HCT116 (cell line): ENCODE measurements around the gene AHRR. TPM values are rescaled to one million over a fixed set of nuclear protein-coding genes. Genes with fewer than 3 reads are reported as not detected.

Experiments used
- ATAC-seq: fragments of 200-7000 bp; cut with Tn5 transposase; 2 replicates; pipeline ENCODE4 v1.9.1; 2020; ENCODE audit warnings: mild to moderate bottlenecking, moderate library complexity
- BruUV-seq: library from RNA; stranded (reverse); fragments of 400-500 nt; replicated peaks from 2 replicates; lab custom pipeline; 2021; lab: Mats Ljungman, UMichigan
- CTCF ChIA-PET: fragments of 300-600 bp; sonication (Branson Sonifier 250); formaldehyde crosslinking; loops from one replicate; lab custom pipeline; 2021; ENCODE audit warnings: antibody characterized with exemption; lab: Charles Lee
- POLR2A ChIA-PET: fragments of 300-600, 350-600 bp; sonication (Branson Sonifier 250); formaldehyde crosslinking; loops from one replicate; lab custom pipeline; 2021; ENCODE audit warnings: antibody characterized with exemption; lab: Charles Lee
- RAD21 ChIA-PET, 2 experiments: fragments of 300-600 bp; sonication (Branson Sonifier 250); formaldehyde crosslinking; loops; one replicate each; lab custom pipeline; 2023; ENCODE audit warnings: low total read pairs in 2 of 2; ENCODE audit not compliant: uncharacterized antibody in 2 of 2, unreplicated experiment in 2 of 2, low non-redundant PET in 1 of 2; lab: Charles Lee
- DNase-seq: peaks from one replicate; pipeline ENCODE4 v3.0.0-alpha.2; 2010; ENCODE audit warnings: low read depth, low spot score
- H2AFZ ChIP-seq: fragments of 200-600 bp; shearing (Covaris generic), sonication (generic); 2 replicates; pipeline ENCODE4 v1.6.1; 2017; ENCODE audit warnings: low read depth, mixed run types, mixed read lengths, antibody characterized with exemption, low read length; ENCODE audit not compliant: poor library complexity, severe bottlenecking
- H3K27ac ChIP-seq: 2 replicates; pipeline ENCODE4 v1.5.1; 2012; ENCODE audit warnings: low read depth, low read length
- H3K27me3 ChIP-seq: fragments of 200-600 bp; sonication (generic); 2 replicates; pipeline ENCODE4 v1.6.1; 2016; ENCODE audit warnings: mixed run types, low read length, mixed read lengths; ENCODE audit not compliant: insufficient read depth
- H3K36me3 ChIP-seq, 2 experiments: fragments of 200-500 bp in 1 of 2; fragments of 200-600 bp in 1 of 2; sonication (Bioruptor generic) in 1 of 2; sonication (generic) in 1 of 2; 2 replicates each; pipeline versions ENCODE4 v1.5.1 to v1.6.1; 2014 to 2016; ENCODE audit warnings: low read length in 2 of 2, inconsistent platforms in 1 of 2, mixed read lengths in 1 of 2, mixed run types in 1 of 2; ENCODE audit not compliant: insufficient read depth in 2 of 2, control insufficient read depth in 1 of 2
- H3K4me1 ChIP-seq, 2 experiments: fragments of 200-600 bp in 1 of 2; sonication (generic) in 1 of 2; 2 replicates each; pipeline versions ENCODE4 v1.5.1 to v1.6.1; 2012 to 2017; ENCODE audit warnings: low read length in 2 of 2, inconsistent platforms in 1 of 2, mild to moderate bottlenecking in 1 of 2, mixed read lengths in 1 of 2, mixed run types in 1 of 2, moderate library complexity in 1 of 2; ENCODE audit not compliant: insufficient read depth in 2 of 2, control insufficient read depth in 1 of 2
- H3K4me2 ChIP-seq: fragments of 200-600 bp; sonication (generic); 2 replicates; pipeline ENCODE4 v1.6.1; 2017; ENCODE audit warnings: mixed run types, low read length, mixed read lengths
- H3K4me3 ChIP-seq, 2 experiments: fragments of 200-600 bp in 1 of 2; sonication (generic) in 1 of 2; replicated peaks in 1 of 2; 2 replicates each; pipeline ENCODE4 v1.5.1; 2011 to 2016; ENCODE audit warnings: low read length in 2 of 2, control low read depth in 1 of 2, low read depth in 1 of 2, mild to moderate bottlenecking in 1 of 2, mixed read lengths in 1 of 2, mixed run types in 1 of 2
- H3K79me2 ChIP-seq: fragments of 200-600 bp; sonication (generic); 2 replicates; pipeline ENCODE4 v1.6.1; 2017; ENCODE audit warnings: mild to moderate bottlenecking, mixed run types, low read length, moderate library complexity, mixed read lengths; ENCODE audit not compliant: insufficient read depth
- H3K9ac ChIP-seq: fragments of 200-600 bp; sonication (generic); 2 replicates; pipeline ENCODE4 v1.6.1; 2016; ENCODE audit warnings: low read length, mixed read lengths
- H3K9me2 ChIP-seq: fragments of 200-600 bp; sonication (generic), shearing (Covaris generic); 2 replicates; pipeline ENCODE4 v1.6.1; 2017; ENCODE audit warnings: mixed run types, mild to moderate bottlenecking, moderate library complexity; ENCODE audit not compliant: insufficient read depth
- H3K9me3 ChIP-seq, 2 experiments: fragments of 200-500 bp in 1 of 2; fragments of 200-600 bp in 1 of 2; sonication (Bioruptor generic) in 1 of 2; sonication (generic) in 1 of 2; 2 replicates each; pipeline ENCODE4 v1.6.1; 2014 to 2017; ENCODE audit warnings: low read length in 2 of 2, mixed read lengths in 2 of 2, inconsistent platforms in 1 of 2, low read depth in 1 of 2, mild to moderate bottlenecking in 1 of 2, mixed run types in 1 of 2, moderate library complexity in 1 of 2; ENCODE audit not compliant: control insufficient read depth in 1 of 2, insufficient read depth in 1 of 2
- H4K20me1 ChIP-seq: fragments of 200-600 bp; sonication (generic), shearing (Covaris generic); 2 replicates; pipeline ENCODE4 v1.6.1; 2017; ENCODE audit warnings: mixed run types, mild to moderate bottlenecking, moderate library complexity; ENCODE audit not compliant: insufficient read depth
- CBX3 ChIP-seq: IDR thresholded peaks from 2 replicates; pipeline ENCODE4 v1.6.1; 2012; ENCODE audit warnings: low read depth
- CEBPB ChIP-seq: IDR thresholded peaks from 2 replicates; pipeline ENCODE4 v1.6.1; 2012; ENCODE audit warnings: low read depth
- POLR2AphosphoS5 ChIP-seq: IDR thresholded peaks from 2 replicates; pipeline ENCODE4 v1.6.1; 2011; ENCODE audit warnings: mild to moderate bottlenecking, low read depth, low read length, moderate library complexity
- REST ChIP-seq: IDR thresholded peaks from 2 replicates; pipeline ENCODE4 v1.6.1; 2012; ENCODE audit warnings: low read depth
- ZBTB33 ChIP-seq: IDR thresholded peaks from 2 replicates; pipeline ENCODE4 v1.6.1; 2011; ENCODE audit warnings: mild to moderate bottlenecking, low read length, moderate library complexity; ENCODE audit not compliant: insufficient replicate concordance; ENCODE audit errors: extremely low read depth
- ZFX ChIP-seq: fragments of 450-650 bp; IDR thresholded peaks from 2 replicates; pipeline ENCODE4 v1.6.1; 2017
- intact Hi-C: fragments of 100-400 bp; cut with micrococcal nuclease; formaldehyde crosslinking; loops from 2 replicates; pipeline ENCODE4 v1.10.0; 2022
- total RNA-seq: library from RNA; stranded (reverse); gene quantifications from one replicate; pipeline ENCODE4 v1.2.1, GENCODE V29; 2021; ENCODE audit not compliant: unreplicated experiment
- TF ChIP-seq, protein P1 (sequence below): IDR thresholded peaks from 2 replicates; pipeline ENCODE4 v1.6.1; 2012

AHRR gene
- total RNA-seq, 1 experiment from 2014 or later = 12.7 TPM

- H2AFZ ChIP-seq = no peak overlapping the region
- no peaks in the 10 kb centered on the region for H3K36me3 ChIP-seq
- RAD21 ChIA-PET = no interaction called here
- peak; percentile 3 for ATAC-seq
- peaks cover 17 to 58% of the 10 kb centered on the region in 2 experiments for H3K4me1 ChIP-seq
- peak overlapping the region; percentile 81 for H3K4me2 ChIP-seq
- CTCF ChIA-PET = interaction anchor here (2.2 kb wide), 1 partner anchor 16 kb away, joined by 8 read pairs; no protein-coding TSS in a partner anchor
- TF ChIP-seq ZFX (peak; percentile 70; the same call in 1 of the 2 replicates), REST (no peak)
- H3K9ac ChIP-seq = peak overlapping the region; percentile 72
- H3K9me2 ChIP-seq = no peaks in the 10 kb centered on the region
- BruUV-seq = no TSS peak
- no peaks in the 10 kb centered on the region for H4K20me1 ChIP-seq
- intact Hi-C loops = no loop called here
- no peak for DNase-seq
- H3K27me3 ChIP-seq = no peaks in the 10 kb centered on the region
- H3K79me2 ChIP-seq = no peaks in the 10 kb centered on the region
- no peak overlapping the region; the same call in 1 of the 2 replicates for H3K27ac ChIP-seq
- no peaks in the 10 kb centered on the region for H3K9me3 ChIP-seq
- peak overlapping the region; percentile 36 to 60 for H3K4me3 ChIP-seq
- POLR2A ChIA-PET = no interaction called here
Observed at GRCh38 chr5:321726-322251, 275 bp downstream of the AHRR start.

DNA sequence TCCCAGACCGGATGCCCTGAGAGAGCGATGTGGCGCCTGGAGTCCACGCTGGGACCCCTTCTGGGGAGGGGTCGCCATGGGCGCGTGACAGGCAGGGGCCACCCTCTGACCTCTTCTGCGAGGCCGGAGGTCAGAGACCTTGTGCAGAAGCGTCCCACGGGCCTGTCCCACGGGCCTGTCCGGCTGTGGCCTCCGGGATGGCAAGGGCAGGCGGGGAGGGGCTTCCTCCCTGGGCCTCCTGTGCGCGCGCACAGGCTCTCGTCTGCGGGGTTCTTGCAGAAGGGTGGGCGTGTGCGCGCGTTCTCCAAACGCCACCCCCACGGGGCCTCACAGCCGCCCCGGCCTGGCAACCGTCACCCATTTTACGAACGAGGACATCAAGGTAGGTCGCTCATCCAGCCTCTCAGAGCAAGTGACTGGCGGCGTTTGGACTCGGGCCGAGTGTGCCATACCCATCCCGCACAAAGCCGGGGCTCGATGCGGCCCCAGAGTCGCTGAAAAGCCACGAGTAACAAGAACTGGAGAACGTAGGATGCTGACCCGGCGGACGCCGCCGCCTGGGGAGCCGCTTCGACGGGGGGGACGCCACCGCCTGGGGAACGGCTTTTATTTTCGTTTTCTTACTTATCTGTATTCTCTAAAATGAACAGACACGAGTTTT, 897 bp downstream of the AHRR start:
- H3K4me2 ChIP-seq = peak overlapping the region; percentile 81
- peak overlapping the region; percentile 36 to 60 for H3K4me3 ChIP-seq
- no TSS peak for BruUV-seq
- intact Hi-C loops = no loop called here
- CTCF ChIA-PET = no interaction called here
- no peaks in the 10 kb centered on the region for H4K20me1 ChIP-seq
- H3K36me3 ChIP-seq = no peaks in the 10 kb centered on the region
- POLR2A ChIA-PET = no interaction called here
- H3K4me1 ChIP-seq = peaks cover 14 to 52% of the 10 kb centered on the region in 2 experiments
- H3K9me3 ChIP-seq = no peaks in the 10 kb centered on the region
- no peaks in the 10 kb centered on the region for H3K9me2 ChIP-seq
- no peak overlapping the region; the same call in 1 of the 2 replicates for H3K27ac ChIP-seq
- H2AFZ ChIP-seq = no peak overlapping the region
- RAD21 ChIA-PET = no interaction called here
- no peaks in the 10 kb centered on the region for H3K27me3 ChIP-seq
- ATAC-seq (no peak), DNase-seq (no peak)
- no peaks in the 10 kb centered on the region for H3K79me2 ChIP-seq
- peak overlapping the region; percentile 72 for H3K9ac ChIP-seq
- no peak for TF ChIP-seq POLR2AphosphoS5
- TF ChIP-seq CBX3 = no peak
- TF ChIP-seq CEBPB = no peak
- TF ChIP-seq, protein P1, sequence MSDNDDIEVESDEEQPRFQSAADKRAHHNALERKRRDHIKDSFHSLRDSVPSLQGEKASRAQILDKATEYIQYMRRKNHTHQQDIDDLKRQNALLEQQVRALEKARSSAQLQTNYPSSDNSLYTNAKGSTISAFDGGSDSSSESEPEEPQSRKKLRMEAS = no peak
- no peak for TF ChIP-seq ZBTB33
- TF ChIP-seq REST = no peak
